ENCODE measurements around the gene TRABD.
"Not testable (repeated sequence)": the region's sequence is repeated elsewhere in the genome, so short reads cannot be mapped to it uniquely, and the experiment has no call there.

The TRABD gene

DNA sequence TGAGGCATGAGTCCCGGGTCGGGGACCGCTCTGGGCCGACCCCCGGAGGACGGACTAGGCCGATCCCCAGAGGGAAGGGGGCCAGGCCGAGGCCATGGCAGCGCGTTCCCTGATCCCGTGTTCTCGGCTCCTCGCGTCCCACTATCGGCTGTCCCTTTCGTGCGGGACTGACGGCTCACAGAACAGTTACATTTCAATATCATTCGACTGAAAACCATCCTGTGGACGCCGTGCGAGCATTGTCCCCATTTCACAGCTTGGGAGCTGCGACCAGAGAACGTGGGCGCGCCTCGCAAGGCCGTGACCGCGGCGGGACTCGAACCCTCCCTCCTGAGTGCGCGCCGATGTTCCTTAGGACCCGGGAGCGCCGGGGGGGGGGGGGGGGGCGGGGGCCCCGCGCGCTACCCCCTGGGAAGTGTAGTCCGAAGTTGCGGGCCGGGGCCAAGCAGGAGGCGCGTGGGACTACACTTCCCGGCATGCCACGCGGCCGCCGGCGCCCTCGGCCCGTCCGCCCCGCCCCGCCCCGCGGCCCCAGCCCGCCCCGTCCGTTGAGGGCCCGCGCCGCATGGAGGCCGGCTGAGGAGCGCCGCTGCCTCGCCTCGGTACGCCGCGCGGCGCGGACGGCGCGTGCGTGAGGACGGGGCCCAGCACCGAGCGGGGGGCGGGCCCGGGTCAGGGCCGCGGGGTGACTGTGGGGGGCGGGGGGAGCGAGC lies at the start of gene TRABD:
Gene TRABD, plus strand, starts transcription at position 539 of the 713 bp plus-strand sequence. CDS start 7,148 bp downstream, outside the sequence.
- DNase-seq (ENCODE audit: low read depth), result peak; percentile 70

DNA sequence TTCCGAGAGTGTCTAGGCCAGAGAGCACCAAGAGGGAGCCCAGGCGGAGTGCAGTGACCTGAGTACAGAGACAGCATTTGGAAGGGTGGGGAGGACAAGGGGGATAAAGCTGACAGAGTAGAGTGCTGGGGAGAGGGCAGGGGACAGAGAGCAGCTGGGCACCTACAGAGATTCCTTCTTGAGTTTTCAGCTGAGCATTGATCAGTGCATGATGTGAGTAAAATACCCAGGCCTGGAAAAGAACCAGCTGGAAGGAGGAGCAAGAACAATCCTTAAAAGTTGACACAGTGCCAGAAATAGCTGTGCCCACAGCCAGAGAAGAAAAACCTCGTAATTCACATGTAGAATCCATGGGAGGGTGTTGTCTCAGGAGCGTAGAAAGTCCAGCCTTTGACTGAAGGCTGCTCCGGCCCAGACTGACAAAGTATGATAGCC lies 49.1 kb upstream of the TRABD start:
- no peak for DNase-seq (ENCODE audit: low read depth)

DNA sequence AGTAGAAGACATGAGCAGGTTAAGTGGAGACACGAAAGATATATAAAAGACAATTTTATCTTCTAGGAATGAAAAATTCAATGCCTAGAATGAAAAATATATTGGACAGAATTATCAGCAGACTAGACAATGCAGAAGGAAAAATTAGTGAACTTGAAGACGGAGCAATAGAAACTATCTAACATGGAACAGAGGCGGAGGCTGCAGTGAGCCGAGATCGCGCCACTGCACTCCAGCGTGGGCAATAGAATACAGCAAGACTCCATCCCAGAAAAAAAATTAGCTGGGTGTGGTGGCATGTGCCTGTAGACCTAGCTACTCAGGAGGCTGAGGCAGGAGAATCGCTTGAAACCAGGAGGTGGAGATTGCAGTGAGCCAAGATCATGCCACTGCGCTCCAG lies 48.4 kb upstream of the TRABD start:
- not testable (repeated sequence) for DNase-seq (ENCODE audit: low read depth)

DNA sequence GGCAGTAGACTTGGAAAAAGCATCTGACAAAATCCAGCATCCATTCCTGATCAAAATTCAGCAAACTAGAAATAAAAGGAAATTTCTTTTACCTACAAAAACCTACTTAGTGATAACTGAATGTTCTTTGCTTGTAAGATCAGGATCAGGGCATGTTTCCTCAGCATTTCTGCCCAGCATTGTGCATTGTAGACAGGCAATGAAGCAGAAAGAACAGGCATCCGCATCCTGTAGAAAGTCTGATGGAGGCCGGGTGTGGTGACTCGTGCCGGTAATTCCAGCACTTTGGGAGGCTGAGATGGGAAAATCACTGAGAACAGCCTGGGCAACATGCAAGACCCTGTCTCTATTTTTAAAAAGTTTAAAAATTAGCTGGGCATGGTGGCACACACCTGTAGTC lies 47.7 kb upstream of the TRABD start:
- DNase-seq (ENCODE audit: low read depth), result no peak

DNA sequence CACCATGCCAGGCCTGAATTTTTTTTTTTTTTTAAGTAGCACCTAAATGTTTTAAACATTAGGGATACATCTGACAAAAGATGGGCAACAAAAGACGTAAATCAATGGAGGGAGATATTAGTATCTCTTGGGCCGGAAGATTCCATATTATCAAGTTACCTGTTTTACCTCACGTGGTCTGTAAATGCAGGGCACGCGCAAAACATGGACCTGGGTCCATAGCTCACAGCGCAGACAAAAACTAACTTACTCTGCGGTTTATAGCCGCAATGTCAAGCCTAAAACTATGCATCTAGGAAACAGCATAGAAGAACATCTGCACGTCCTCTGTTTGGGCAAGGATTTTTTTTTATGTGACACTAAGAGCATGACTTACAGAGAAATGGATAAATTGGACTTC lies 46.7 kb upstream of the TRABD start:
- DNase-seq (ENCODE audit: low read depth), result no peak

- no peak for DNase-seq (ENCODE audit: low read depth)
Measured at GRCh38 chr22:50139843-50140415, 45.8 kb upstream of the TRABD start.

GRCh38 chr22:50140615-50141014 lies 45.1 kb upstream of the TRABD start:
- no peak for DNase-seq (ENCODE audit: low read depth)

DNA sequence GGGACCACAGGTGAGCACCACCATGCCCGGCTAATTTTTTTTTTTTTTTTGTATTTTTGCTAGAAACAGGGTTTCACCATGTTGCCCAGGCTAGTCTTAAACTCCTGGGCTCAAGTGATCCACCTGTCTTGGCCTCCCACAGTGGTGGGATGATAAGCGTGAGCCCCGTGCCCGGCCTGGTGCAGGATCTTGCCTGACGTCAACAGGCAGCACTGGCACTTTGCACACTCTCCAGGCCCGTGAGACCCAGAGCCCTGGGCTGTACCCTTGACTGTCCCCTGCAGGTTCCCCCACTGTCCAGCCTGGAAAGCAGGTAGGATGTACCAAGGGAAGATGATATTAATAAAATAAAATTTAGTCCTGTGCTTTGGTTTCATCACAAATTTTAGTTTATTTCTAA lies 44.3 kb upstream of the TRABD start:
- no peak for DNase-seq (ENCODE audit: low read depth)

DNA sequence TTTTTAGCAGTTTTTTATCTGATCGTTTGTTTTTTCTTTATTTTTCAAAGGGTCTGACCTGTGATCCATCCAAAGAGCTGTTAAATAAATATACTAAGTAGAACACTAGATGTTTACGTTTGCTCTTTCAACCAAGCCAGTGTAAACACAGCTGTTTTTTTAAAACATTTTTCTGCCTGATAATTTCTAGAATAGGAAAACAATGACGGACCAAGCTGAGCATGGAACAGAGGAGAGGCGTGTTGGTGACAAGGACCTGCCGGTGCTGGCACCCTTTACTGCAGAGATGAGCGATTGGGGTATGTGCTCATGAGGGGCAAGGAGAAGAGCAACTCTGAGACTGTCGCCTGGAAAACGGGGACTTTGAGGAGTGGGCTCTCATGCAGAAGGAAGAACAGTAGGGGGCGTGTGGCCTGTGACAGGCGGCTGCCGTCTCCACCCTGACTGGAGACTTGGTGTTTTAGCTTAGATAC lies 43.8 kb upstream of the TRABD start:
- DNase-seq (ENCODE audit: low read depth), result no peak

GRCh38 chr22:50143096-50143495 lies 42.6 kb upstream of the TRABD start:
- no peak for DNase-seq (ENCODE audit: low read depth)

- DNase-seq (ENCODE audit: low read depth), result no peak
Measured at GRCh38 chr22:50144005-50144614, 41.6 kb upstream of the TRABD start.

DNA sequence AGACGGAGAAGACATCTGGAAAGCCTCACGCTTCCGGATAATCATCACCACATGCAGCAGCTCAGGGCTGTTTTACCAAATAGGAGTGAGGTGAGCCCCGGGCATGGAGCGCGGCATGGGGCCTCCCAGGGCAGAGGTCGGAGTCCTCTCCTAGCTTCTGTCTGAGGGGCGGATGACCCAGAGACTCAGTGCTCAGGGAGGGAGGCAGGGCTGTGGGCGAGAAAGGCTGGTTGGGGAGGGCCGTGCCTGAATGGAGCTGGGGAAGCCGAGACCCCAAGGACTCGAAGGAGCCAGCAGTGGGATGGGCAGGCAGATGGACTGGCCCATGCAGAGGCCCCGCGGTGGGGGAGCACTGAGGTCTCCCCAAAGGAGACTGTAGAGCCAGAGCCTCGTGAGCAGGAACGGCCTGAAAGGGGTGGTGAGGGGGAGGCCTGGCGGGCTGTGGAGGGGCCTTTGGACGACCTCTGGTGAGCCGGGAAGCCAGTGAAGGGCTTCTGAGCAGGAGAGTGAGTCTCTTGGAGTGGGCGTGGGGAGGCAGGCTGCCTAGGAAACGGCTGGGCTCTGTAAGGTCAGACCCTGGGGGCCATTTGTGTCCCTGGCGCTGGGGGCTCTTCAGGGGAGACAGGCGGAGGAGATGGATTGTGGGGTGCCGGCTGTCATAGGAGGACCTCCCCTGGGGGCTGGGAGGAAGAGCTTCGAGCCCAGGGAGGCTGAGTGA lies 39.8 kb upstream of the TRABD start:
- no peak for DNase-seq (ENCODE audit: low read depth)

- DNase-seq (ENCODE audit: low read depth), result no peak
Measured at GRCh38 chr22:50146439-50147238, 39.1 kb upstream of the TRABD start.

DNA sequence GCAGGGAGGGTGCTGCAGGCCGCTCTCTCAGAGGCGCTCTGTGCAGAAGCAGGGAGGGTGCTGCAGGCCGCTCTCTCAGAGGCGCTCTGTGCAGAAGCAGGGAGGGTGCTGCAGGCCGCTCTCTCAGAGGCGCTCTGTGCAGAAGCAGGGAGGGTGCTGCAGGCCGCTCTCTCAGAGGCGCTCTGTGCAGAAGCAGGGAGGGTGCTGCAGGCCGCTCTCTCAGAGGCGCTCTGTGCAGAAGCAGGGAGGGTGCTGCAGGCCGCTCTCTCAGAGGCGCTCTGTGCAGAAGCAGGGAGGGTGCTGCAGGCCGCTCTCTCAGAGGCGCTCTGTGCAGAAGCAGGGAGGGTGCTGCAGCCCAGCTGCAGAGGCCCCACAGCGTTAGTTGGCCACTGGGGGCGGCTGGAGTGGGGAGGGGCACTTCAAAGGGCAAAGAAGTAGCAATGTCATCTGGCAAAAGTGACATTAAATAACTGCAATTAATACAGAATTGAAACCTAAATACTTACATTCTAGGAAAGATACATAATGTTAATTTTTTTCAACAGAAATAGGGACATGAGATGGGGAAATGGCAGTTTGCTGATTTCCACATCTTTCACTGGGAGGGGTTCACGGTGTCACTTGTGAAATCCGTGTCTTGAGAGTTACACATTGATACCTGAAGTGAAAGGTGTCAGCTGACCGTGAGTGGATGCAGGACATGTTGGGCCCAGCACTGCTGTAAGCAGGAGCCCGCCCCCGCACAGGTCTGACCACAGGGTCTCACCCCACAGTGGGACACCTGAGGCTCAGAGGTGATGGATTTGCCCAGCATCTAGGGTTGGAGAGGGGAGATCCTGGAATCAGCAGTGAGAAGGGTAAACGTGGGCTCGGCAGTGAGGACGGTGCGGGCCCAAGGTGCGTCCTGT lies 38.2 kb upstream of the TRABD start:
- DNase-seq (ENCODE audit: low read depth), result not testable (repeated sequence)

DNA sequence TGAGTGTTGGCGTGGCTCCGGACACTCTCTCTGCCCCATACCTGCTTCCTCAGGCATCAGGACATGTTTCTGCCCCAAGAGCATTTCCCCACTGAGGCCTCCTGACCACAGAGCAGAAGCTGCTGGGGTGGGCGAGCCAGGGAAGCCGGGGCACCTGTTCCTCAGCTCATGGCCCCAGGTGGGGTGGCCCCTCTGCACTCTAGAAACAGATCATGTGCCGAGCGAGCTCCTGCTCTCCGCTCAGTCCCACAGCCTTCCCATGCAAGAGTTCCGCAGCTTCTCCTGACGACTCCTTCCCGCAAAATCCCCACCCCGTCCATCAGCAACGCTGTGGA lies 37.6 kb upstream of the TRABD start:
- DNase-seq (ENCODE audit: low read depth), result no peak

GRCh38 chr22:50148991-50149721 lies 36.6 kb upstream of the TRABD start:
- DNase-seq (ENCODE audit: low read depth), result peak; percentile 55

- DNase-seq (ENCODE audit: low read depth), result no peak
Measured at GRCh38 chr22:50150161-50151129, 35.3 kb upstream of the TRABD start.

DNA sequence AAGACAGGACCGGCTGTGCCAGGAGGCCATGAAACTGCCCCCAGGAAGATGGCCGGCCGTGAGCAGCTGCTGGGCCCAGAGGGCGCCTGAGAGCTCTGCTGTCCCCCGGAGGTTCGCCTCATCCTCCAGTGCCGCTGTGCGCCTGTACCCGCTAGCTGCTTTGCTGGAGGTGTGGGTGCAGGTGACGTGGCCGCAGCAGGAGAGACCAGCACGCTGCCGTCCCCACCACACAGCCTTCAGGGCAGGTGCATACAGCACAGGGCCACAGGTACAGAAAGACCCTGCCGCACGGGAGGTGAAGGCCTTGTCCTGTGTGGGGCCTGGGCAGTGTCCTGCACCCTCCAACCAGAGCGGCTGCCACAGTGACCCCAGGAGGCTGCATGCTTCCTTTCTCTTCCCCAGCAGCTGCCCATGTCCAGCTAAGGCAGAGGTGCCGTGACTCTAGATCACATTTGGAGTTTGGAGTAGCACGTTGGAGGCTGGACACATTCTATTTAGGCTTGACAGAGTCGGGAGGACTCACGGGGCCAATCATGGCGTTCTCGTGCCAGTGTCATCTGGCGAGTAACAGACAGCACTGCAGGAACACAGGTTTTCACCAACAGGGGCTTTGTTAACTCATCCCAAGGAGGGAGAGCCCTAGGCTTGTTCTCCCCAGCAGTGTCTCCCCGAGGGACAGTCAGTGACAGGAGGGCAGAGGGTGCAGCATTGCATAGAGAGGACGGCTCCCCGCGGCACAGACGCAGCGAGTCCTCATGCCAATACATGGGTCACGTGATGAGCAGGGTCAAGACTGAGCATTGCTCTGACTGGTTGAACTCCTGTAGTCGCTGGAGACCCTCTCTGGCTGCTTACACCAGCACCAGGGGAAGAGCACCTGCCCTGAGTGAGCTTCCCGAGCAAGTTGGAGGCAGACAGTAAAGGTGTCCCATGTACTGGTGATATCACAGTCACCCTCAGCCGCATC lies 33.9 kb upstream of the TRABD start:
- DNase-seq (ENCODE audit: low read depth), result no peak
